T-helper 17 cell (primary cell): ENCODE data around the gene PTPRZ1. TPM values are rescaled to one million over a fixed set of nuclear protein-coding genes. Genes with fewer than 3 reads are reported as not detected.

Source experiments
- ATAC-seq: fragments of 150-1000 bp; cut with Tn5 transposase; 2 replicates; pipeline ENCODE4 v1.10.0; 2021; ENCODE audit warnings: mild to moderate bottlenecking, moderate library complexity
- DNase-seq, 3 donors: peaks; one replicate each; pipeline versions ENCODE4 v3.0.0 to v3.0.0-alpha.2; 2020 to 2021
- H3K9me3 ChIP-seq: one replicate; pipeline ENCODE4 v1.7.0; 2013; ENCODE audit warnings: low read length, mild to moderate bottlenecking; ENCODE audit not compliant: control insufficient read depth, poor library complexity, severe bottlenecking
- H3K27ac Mint-ChIP-seq: one replicate; pipeline ENCODE4 v1.8.0; 2022; ENCODE audit warnings: mild to moderate bottlenecking, moderate library complexity, mixed read lengths
- H3K27me3 Mint-ChIP-seq: one replicate; pipeline ENCODE4 v1.8.0; 2022; ENCODE audit warnings: mixed read lengths
- H3K36me3 Mint-ChIP-seq: one replicate; pipeline ENCODE4 v1.8.0; 2022; ENCODE audit warnings: low read depth, mixed read lengths
- H3K4me1 Mint-ChIP-seq: one replicate; pipeline ENCODE4 v1.8.0; 2022; ENCODE audit warnings: mild to moderate bottlenecking, mixed read lengths
- H3K4me3 Mint-ChIP-seq: one replicate; pipeline ENCODE4 v1.8.0; 2022; ENCODE audit warnings: mild to moderate bottlenecking, moderate library complexity, mixed read lengths
- total RNA-seq, 4 donors: library from RNA in 2 of 4; stranded (reverse) in 2 of 4; gene quantifications; one replicate each; pipeline ENCODE4 v1.2.3 and lab custom pipeline; 2022 to 2026

The PTPRZ1 gene
- total RNA-seq, 2 donors from 2014 or later, result not detected

- ATAC-seq, result peak; percentile 84
- Mint-ChIP-seq H3K4me1 (no peaks in the 10 kb centered on the region), H3K36me3 (no peaks in the 10 kb centered on the region), H3K4me3 (no peak overlapping the region), H3K27me3 (no peaks in the 10 kb centered on the region), H3K27ac (no peak overlapping the region)
- no peaks in the 10 kb centered on the region for H3K9me3 ChIP-seq
- peak in 2 of 3 donors; percentile 8 to 41 for DNase-seq
Observed at GRCh38 chr7:122092964-122093797, 220.2 kb downstream of the PTPRZ1 start.

- H3K36me3 Mint-ChIP-seq, result no peaks in the 10 kb centered on the region
- no peaks in the 10 kb centered on the region for H3K4me1 Mint-ChIP-seq
- ATAC-seq (no peak), DNase-seq (no peak)
- H3K4me3 Mint-ChIP-seq, result no peak overlapping the region
- no peak overlapping the region for H3K27ac Mint-ChIP-seq
- H3K27me3 Mint-ChIP-seq, result no peaks in the 10 kb centered on the region
- H3K9me3 ChIP-seq, result no peaks in the 10 kb centered on the region
Observed at GRCh38 chr7:122094549-122094948, 221.6 kb downstream of the PTPRZ1 start.

GRCh38 chr7:122095642-122096041 lies 222.7 kb downstream of the PTPRZ1 start:
- H3K9me3 ChIP-seq, result no peaks in the 10 kb centered on the region
- Mint-ChIP-seq H3K27me3 (no peaks in the 10 kb centered on the region), H3K4me1 (no peaks in the 10 kb centered on the region), H3K4me3 (no peak overlapping the region), H3K36me3 (no peaks in the 10 kb centered on the region), H3K27ac (no peak overlapping the region)
- ATAC-seq (no peak), DNase-seq (no peak)

GRCh38 chr7:122100021-122100420 lies 227.1 kb downstream of the PTPRZ1 start:
- H3K27ac Mint-ChIP-seq, result no peak overlapping the region
- H3K27me3 Mint-ChIP-seq, result no peaks in the 10 kb centered on the region
- H3K4me1 Mint-ChIP-seq, result no peaks in the 10 kb centered on the region
- DNase-seq (no peak), ATAC-seq (no peak)
- peaks cover 3% of the 10 kb centered on the region for H3K9me3 ChIP-seq
- no peak overlapping the region for H3K4me3 Mint-ChIP-seq
- H3K36me3 Mint-ChIP-seq, result no peaks in the 10 kb centered on the region

GRCh38 chr7:122103064-122103463 lies 230.1 kb downstream of the PTPRZ1 start:
- Mint-ChIP-seq H3K27ac (no peak overlapping the region), H3K36me3 (no peaks in the 10 kb centered on the region), H3K27me3 (no peaks in the 10 kb centered on the region), H3K4me1 (no peaks in the 10 kb centered on the region), H3K4me3 (no peak overlapping the region)
- H3K9me3 ChIP-seq, result peaks cover 3% of the 10 kb centered on the region
- ATAC-seq (no peak), DNase-seq (no peak)
